Measurements from ENCODE around the gene SLC47A2.

Gene SLC47A2

GRCh38 chr17:19664136-19664820, 52.1 kb downstream of the SLC47A2 start:
- DNase-seq, result no peak

- no peak for DNase-seq
Observed at GRCh38 chr17:19663097-19663496, 53.3 kb downstream of the SLC47A2 start.

GRCh38 chr17:19661121-19661520, 55.3 kb downstream of the SLC47A2 start:
- DNase-seq, result no peak

GRCh38 chr17:19660219-19660870, 56.0 kb downstream of the SLC47A2 start:
- no peak for DNase-seq

GRCh38 chr17:19659366-19660177, 56.8 kb downstream of the SLC47A2 start:
- no peak for DNase-seq

- DNase-seq, result no peak
Observed at GRCh38 chr17:19656851-19657581, 59.4 kb downstream of the SLC47A2 start.

GRCh38 chr17:19656336-19656735, 60.0 kb downstream of the SLC47A2 start:
- DNase-seq, result no peak

- DNase-seq, result no peak
Observed at GRCh38 chr17:19654896-19655295, 61.5 kb downstream of the SLC47A2 start.

- DNase-seq, result no peak
Observed at GRCh38 chr17:19654342-19654886, 62.0 kb downstream of the SLC47A2 start.

GRCh38 chr17:19652595-19652994, 63.8 kb downstream of the SLC47A2 start:
- DNase-seq, result no peak

- no peak for DNase-seq
Observed at GRCh38 chr17:19651451-19652238, 64.7 kb downstream of the SLC47A2 start.

- no peak for DNase-seq
Observed at GRCh38 chr17:19650826-19651225, 65.6 kb downstream of the SLC47A2 start.

- no peak for DNase-seq
Observed at GRCh38 chr17:19649274-19649541, 67.2 kb downstream of the SLC47A2 start.

- peak; percentile 84 for DNase-seq
Observed at GRCh38 chr17:19648475-19649273, 67.7 kb downstream of the SLC47A2 start, which contains the start of gene ALDH3A2. Gene ALDH3A2 (plus strand): TSS chr17:19648751. CDS start chr17:19648972, 221 bp downstream.

GRCh38 chr17:19647697-19648474, 68.5 kb downstream of the SLC47A2 start:
- peak; percentile 47 for DNase-seq

GRCh38 chr17:19646788-19647696, 69.3 kb downstream of the SLC47A2 start:
- peak; percentile 89 for DNase-seq

GRCh38 chr17:19645734-19646201, 70.6 kb downstream of the SLC47A2 start:
- DNase-seq, result peak; percentile 3

- DNase-seq, result no peak
Observed at GRCh38 chr17:19644493-19645210, 71.7 kb downstream of the SLC47A2 start.

Measured in NCI-H146 (cell line).